HEK293T (cell line): Measurements from ENCODE around the gene MARS1.

Source experiments
- CTCF ChIA-PET: fragments of 350-600 bp; formaldehyde crosslinking; extraction: SDS; loops from one replicate; lab custom pipeline; 2021; ENCODE audit warnings: antibody characterized with exemption, inconsistent platforms; lab: Yijun Ruan, JAX
- POLR2A ChIA-PET: fragments of 350-600 bp; formaldehyde crosslinking; extraction: SDS; loops from one replicate; lab custom pipeline; 2020; ENCODE audit warnings: antibody characterized with exemption, inconsistent platforms; lab: Yijun Ruan, JAX
- DNase-seq: peaks from one replicate; pipeline ENCODE4 v3.0.0; 2012; ENCODE audit warnings: mixed read lengths; ENCODE audit errors: extremely low spot score
- ARNT ChIP-seq: fragments of 450-650 bp; IDR thresholded peaks from 2 replicates; pipeline ENCODE4 v1.6.1; 2017; ENCODE audit warnings: mild to moderate bottlenecking
- BHLHE40 ChIP-seq: fragments of 450-650 bp; IDR thresholded peaks from 2 replicates; pipeline ENCODE4 v1.6.1; 2016; ENCODE audit warnings: mild to moderate bottlenecking, moderate library complexity, borderline replicate concordance
- CTBP1 ChIP-seq: fragments of 450-650 bp; IDR thresholded peaks from 2 replicates; pipeline ENCODE4 v1.6.1; 2016; ENCODE audit warnings: borderline replicate concordance
- ELF4 ChIP-seq: fragments of 450-650 bp; IDR thresholded peaks from 2 replicates; pipeline ENCODE4 v1.6.1; 2017; ENCODE audit warnings: antibody characterized with exemption
- FOXA1 ChIP-seq: fragments of 450-650 bp; IDR thresholded peaks from 2 replicates; pipeline ENCODE4 v1.6.1; 2016; ENCODE audit warnings: mild to moderate bottlenecking
- FOXK2 ChIP-seq: fragments of 450-650 bp; IDR thresholded peaks from 2 replicates; pipeline ENCODE4 v1.6.1; 2016; ENCODE audit warnings: mild to moderate bottlenecking
- FOXM1 ChIP-seq: fragments of 450-650 bp; IDR thresholded peaks from 2 replicates; pipeline ENCODE4 v1.6.1; 2017; ENCODE audit warnings: mild to moderate bottlenecking, borderline replicate concordance
- HDGF ChIP-seq: fragments of 450-650 bp; IDR thresholded peaks from 2 replicates; pipeline ENCODE4 v1.6.1; 2017; ENCODE audit warnings: antibody characterized with exemption, borderline replicate concordance
- L3MBTL2 ChIP-seq: fragments of 450-650 bp; conservative IDR thresholded peaks from 2 replicates; pipeline ENCODE4 v1.6.1; 2016; ENCODE audit warnings: mild to moderate bottlenecking
- LEF1 ChIP-seq: fragments of 450-650 bp; IDR thresholded peaks from 2 replicates; pipeline ENCODE4 v1.6.1; 2017; ENCODE audit warnings: mild to moderate bottlenecking, borderline replicate concordance
- NFRKB ChIP-seq: fragments of 450-650 bp; IDR thresholded peaks from 2 replicates; pipeline ENCODE4 v1.6.1; 2016; ENCODE audit warnings: mild to moderate bottlenecking, moderate library complexity
- PKNOX1 ChIP-seq: fragments of 450-650 bp; IDR thresholded peaks from 2 replicates; pipeline ENCODE4 v1.6.1; 2016
- SP1 ChIP-seq: fragments of 450-650 bp; IDR thresholded peaks from 2 replicates; pipeline ENCODE4 v1.6.1; 2017
- SUZ12 ChIP-seq: fragments of 450-650 bp; IDR thresholded peaks from 2 replicates; pipeline ENCODE4 v1.6.1; 2016; ENCODE audit warnings: mild to moderate bottlenecking
- TARDBP ChIP-seq: fragments of 450-650 bp; IDR thresholded peaks from 2 replicates; pipeline ENCODE4 v1.6.1; 2016
- ZNF384 ChIP-seq: fragments of 450-650 bp; IDR thresholded peaks from 2 replicates; pipeline ENCODE4 v1.6.1; 2016

The MARS1 gene

GRCh38 chr12:57534250-57534649, 46.4 kb downstream of the MARS1 start:
- no peak for TF ChIP-seq FOXK2
- TF ChIP-seq ARNT, result no peak
- no peak for TF ChIP-seq ELF4
- TF ChIP-seq L3MBTL2, result no peak
- no peak for TF ChIP-seq CTBP1
- TF ChIP-seq TARDBP, result no peak
- no peak for TF ChIP-seq SP1
- TF ChIP-seq LEF1, result no peak
- TF ChIP-seq FOXA1, result no peak
- TF ChIP-seq SUZ12, result no peak
- no peak for TF ChIP-seq NFRKB
- no peak for TF ChIP-seq HDGF
- TF ChIP-seq ZNF384, result no peak
- TF ChIP-seq FOXM1, result no peak
- TF ChIP-seq PKNOX1, result no peak
- no peak for TF ChIP-seq BHLHE40
- POLR2A ChIA-PET, result interaction anchor here (0.6 to 1.6 kb wide), 2 partner anchors 10 to 34 kb away, joined by 3 to 6 read pairs; no protein-coding TSS in a partner anchor
- no peak for DNase-seq
- CTCF ChIA-PET, result no interaction called here

GRCh38 chr12:57534991-57535543, 47.2 kb downstream of the MARS1 start:
- no peak for DNase-seq
- POLR2A ChIA-PET, result interaction anchor here (1.6 kb wide), 1 partner anchor 11 kb away, joined by 6 read pairs; no protein-coding TSS in a partner anchor
- CTCF ChIA-PET, result no interaction called here
- TF ChIP-seq TARDBP, result no peak
- TF ChIP-seq PKNOX1, result no peak
- no peak for TF ChIP-seq FOXA1
- TF ChIP-seq SP1, result no peak
- TF ChIP-seq CTBP1, result no peak
- TF ChIP-seq FOXK2, result no peak
- TF ChIP-seq BHLHE40, result no peak
- no peak for TF ChIP-seq ZNF384
- TF ChIP-seq FOXM1, result no peak
- TF ChIP-seq ARNT, result no peak
- no peak for TF ChIP-seq NFRKB
- no peak for TF ChIP-seq LEF1
- TF ChIP-seq ELF4, result no peak
- TF ChIP-seq L3MBTL2, result no peak
- TF ChIP-seq HDGF, result no peak
- no peak for TF ChIP-seq SUZ12

- ChIA-PET POLR2A (interaction anchor here (0.9 kb wide), 1 partner anchor 11 kb away, joined by 3 read pairs; no protein-coding TSS in a partner anchor), CTCF (no interaction called here)
- TF ChIP-seq FOXM1 (no peak), L3MBTL2 (no peak), ARNT (no peak), LEF1 (no peak), NFRKB (no peak), FOXA1 (no peak), BHLHE40 (no peak), CTBP1 (no peak), HDGF (no peak), ZNF384 (no peak), PKNOX1 (no peak), SUZ12 (no peak), FOXK2 (no peak), ELF4 (no peak)
- no peak for DNase-seq
These were observed 48.1 kb downstream of the MARS1 start for GRCh38 chr12:57535764-57536596.

- TF ChIP-seq PKNOX1, result no peak
- TF ChIP-seq NFRKB, result no peak
- TF ChIP-seq FOXA1, result no peak
- TF ChIP-seq CTBP1, result no peak
- no peak for TF ChIP-seq FOXM1
- TF ChIP-seq L3MBTL2, result no peak
- TF ChIP-seq SP1, result no peak
- TF ChIP-seq ARNT, result no peak
- no peak for TF ChIP-seq LEF1
- TF ChIP-seq TARDBP, result no peak
- TF ChIP-seq ELF4, result no peak
- TF ChIP-seq SUZ12, result no peak
- no peak for TF ChIP-seq HDGF
- TF ChIP-seq BHLHE40, result no peak
- POLR2A ChIA-PET, result interaction anchor here (0.9 to 3.4 kb wide), 2 partner anchors 11 to 13 kb away, joined by 3 to 12 read pairs; no protein-coding TSS in a partner anchor
- no peak for DNase-seq
- CTCF ChIA-PET, result no interaction called here
These were observed 48.7 kb downstream of the MARS1 start for GRCh38 chr12:57536597-57536942.
